HG03342 (cell line): Measurements from ENCODE around the gene PHC2.

Experiments used
- ATAC-seq: cut with Tn5 transposase; IDR thresholded peaks from one replicate; pipeline ENCODE4 v1.9.1; 2021; ENCODE audit warnings: mild to moderate bottlenecking, moderate library complexity; ENCODE audit not compliant: unreplicated experiment

Gene PHC2

DNA sequence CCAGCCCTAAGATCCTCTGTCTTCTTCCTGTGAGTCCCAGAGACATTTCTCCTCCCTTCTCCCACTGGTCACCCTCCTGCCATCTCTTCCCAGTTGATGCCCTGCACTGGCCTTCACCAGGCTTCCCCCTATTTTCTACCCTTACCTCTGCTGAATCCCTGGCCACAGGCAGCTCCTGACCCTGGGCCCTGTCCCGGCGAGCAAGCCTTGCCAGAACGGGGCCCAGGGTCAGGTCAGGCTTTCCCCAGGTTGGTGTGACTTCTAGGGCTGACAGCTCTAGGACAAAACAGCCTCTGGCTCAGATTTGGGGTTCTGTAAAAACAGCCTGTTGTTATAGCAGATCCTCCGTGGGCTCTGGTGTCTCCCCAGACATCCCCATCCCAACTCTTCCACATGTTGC, 57.3 kb downstream of the PHC2 start:
- no peak for ATAC-seq

DNA sequence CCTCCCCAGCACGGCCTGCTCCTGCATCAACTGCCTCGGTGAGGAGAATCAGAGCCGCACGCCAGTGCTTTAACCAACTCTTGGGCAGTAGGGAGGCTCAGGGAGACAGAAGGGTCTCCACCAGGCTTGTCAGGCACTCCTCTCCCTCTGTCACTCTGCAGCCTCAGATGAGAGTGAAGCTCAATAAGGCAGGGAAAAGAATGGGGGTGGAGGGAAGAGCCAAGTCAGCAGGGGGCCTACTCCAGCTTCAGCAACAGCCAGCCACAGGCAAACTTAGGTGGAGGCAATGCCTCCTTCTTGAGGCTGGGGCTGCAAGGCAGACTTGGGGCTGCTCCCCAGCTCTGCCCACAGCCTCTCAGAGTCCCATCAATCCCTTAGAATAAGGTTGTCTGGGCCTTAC, 58.2 kb downstream of the PHC2 start:
- ATAC-seq, result no peak

DNA sequence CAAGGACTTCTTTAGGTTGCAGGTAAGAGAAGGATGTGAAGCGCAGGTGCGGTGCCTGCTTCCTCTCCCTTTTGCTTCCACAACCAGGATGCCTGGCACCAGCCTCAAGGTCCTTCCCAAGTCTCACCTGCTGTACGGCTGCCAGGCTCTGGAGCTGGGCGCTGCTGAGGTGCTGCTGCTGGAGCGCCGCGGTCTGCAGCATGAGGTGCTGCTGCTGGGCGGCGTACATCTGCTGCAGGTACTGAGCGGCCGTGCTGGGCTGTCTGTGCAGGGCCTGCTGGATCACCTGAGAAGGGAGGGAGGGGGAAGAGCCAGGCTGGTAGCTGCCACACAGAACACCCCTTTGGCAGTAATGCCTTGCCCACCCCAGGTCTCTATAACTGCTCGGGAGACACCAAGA, 58.7 kb downstream of the PHC2 start:
- ATAC-seq, result no peak

DNA sequence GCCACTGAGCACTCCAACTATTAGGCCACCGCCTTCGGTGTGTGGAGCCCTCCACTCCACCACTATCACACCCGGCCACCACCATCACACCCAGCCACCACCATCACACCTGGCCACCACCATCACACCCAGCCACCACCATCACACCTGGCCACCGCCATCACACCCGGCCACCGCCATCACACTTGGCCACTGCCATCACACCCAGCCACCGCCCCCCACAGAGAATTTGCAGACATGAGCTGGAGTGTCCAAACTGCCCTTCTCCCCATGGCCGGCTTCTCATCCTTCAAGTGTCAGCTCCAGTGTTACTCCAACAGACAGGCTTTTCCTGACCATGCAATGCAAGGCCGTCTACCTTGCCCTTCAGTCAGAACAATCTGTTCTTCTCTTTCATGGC, 59.6 kb downstream of the PHC2 start:
- ATAC-seq, result no peak

DNA sequence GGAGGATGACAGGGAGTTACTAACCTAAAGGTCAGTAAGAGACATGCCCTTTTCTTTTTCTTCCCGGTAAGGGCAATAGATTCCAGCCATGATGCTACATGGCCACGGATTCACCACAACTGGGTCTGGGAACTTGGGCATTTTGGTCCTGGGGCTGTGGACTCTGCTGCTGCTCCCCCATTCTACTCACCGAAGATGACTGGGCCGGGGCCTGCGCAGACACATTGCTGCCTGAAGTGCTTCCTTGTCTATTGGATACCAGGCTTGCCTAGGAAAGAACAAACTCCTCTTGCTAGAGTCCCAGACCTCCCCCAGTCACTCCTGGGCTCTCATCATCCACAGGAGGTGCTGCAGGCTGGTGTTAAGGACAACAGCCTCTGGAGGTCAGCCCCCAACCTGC, 60.1 kb downstream of the PHC2 start:
- no peak for ATAC-seq

DNA sequence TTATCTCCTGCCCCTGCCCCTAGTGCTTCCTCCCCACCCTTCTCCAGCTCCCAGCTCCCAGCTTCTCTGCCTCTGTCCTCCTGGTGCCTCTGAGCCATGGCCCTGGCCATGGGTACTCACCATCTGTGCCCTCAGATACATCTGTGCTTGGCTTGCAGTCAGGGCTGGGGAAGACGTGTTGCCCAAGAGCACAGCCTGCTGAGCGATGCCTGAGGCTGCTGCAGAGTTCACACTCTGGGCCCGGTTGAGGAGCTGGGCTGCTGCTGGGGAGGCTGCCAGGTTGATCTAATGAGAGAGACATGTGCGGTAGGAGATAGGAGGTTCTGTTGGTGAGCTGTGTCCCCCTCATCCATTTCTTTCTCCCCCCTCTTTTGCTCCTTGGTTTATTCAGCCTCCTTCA, 60.6 kb downstream of the PHC2 start:
- no peak for ATAC-seq

DNA sequence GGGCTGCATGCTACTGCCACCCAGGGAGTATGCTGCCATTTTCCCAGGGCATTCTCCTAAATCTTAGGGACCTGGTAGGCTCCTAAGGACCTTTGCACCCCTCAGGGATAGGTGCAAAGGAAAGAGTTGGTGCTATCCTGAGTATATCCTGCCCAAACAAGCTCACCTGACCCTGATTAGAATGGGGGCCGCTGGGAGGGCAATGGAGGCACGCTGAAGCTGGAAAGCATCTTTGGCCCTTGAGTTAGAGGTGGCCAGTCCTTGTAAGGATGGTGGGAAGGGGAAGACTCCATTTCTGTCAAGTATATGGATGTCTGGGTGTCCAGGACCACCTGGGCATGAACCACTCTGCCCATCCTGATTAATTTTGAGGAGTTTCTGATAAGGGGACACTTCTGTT, 61.1 kb downstream of the PHC2 start:
- no peak for ATAC-seq

DNA sequence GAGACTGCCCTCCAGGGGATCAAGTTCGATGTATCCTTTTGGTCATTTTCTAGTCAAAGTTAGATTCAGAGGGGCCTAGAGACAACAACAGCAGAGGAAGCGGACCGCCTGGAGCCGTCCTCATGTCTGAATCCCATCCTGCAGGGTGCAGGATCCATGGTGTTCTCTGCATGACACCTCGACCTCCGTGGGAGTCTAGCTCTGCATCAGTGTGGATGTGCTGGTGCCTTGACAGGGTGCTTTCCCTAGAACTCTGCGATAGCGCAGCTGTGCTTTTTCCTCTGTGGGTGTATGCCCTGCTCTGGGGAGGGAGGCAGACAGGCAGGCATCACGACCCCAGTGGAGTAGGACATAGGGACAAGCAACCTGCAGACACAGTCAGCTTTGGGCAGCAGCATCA, 61.8 kb downstream of the PHC2 start:
- no peak for ATAC-seq

DNA sequence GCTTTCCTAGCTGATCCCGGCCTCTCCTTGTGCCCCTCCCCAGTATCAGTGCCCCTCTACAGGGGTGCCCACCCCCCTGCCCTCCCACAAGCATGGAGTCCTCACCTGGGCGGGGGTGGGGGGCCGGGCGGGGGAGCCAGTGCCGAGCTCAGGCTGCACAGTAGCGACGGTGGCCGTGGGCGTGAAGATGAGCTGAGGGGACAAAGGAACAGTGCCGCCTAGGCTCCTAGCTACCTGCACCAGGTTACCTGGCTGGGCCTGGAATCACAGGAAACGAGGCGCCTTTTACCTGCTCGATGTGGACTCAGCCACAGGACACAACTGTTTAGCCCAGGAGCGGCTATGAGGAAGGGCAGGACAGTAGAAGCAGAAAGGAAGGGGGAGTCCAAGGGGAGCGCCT, 62.5 kb downstream of the PHC2 start:
- ATAC-seq, result no peak

DNA sequence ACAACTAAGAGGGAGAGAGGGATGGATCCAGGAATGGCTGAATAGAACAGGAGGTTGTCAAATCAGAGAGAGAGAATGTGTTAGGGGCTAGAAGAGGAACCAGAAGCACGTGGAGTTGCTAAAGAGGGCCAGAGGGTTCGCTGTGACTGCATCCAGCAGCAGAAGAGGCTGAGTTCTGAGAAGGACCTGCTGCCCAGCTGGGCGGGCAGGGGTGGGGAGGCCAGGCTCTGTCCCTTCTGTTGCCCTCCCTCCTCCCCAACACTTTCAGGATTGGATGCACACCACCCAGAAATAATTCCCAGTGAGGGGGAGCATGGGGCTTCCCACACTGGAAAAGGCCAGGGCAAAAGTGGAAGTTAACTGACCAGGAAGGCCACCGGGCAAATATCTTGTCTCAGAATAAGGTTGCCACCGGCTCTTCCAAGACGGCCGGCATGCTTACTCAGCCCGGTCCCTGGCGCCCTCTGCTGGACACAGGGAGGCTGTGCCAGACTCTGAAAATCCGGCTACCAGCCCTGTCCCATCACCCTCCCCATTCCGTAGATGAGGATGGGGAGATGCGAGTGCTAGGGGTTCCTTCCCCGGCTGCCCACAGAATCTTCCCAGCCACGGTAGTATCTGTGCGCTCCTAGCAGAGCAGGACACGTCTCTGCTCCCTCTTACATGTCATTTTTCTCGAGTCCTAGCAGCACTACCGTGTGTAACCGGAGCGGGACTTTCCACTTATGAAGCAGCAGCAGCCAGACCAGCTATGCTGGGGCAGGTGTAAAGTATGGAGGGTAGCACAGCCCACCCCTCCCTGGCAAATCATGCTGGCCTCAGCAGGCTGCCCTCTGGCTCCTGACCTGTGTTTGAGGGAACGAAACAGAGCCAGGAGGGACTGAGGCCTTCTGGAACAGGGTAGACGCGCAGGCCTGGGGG, 63.1 kb downstream of the PHC2 start:
- peak; percentile 62 for ATAC-seq

DNA sequence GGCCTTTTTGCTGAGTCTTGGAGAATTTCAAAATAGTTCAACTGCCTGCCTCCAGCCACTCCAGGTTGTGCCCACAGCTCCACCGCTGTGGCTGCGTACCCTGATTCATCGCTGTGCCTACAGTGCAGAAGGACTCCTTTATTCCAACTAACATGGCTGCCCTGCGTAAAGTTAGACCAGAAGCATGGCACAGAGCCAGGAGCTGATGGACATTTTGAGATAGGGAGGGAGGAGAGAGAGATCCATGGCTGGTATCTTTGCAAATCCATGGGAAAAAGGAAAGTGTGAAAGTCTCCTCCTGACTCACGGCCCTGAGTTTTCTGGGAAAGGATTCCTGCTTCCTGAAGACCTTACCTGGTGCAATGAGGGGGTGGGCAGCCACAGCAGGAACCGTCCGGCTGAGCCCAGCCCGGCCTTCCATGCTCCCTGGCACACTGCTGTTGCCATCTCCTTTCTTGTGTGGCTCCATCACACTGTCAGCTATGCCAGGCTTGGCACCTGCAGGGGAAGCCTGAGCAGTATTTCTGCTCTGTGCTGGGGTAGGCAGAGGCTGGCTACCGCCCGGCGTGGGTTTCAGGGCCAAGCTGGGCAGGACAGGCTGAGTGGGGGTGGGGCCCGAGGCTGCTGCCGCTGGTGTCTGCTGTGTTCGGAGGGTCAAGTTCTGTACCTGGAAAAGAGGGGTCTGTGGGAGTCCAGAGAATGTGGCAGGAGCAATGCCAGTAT, 64.0 kb downstream of the PHC2 start:
- ATAC-seq, result no peak

DNA sequence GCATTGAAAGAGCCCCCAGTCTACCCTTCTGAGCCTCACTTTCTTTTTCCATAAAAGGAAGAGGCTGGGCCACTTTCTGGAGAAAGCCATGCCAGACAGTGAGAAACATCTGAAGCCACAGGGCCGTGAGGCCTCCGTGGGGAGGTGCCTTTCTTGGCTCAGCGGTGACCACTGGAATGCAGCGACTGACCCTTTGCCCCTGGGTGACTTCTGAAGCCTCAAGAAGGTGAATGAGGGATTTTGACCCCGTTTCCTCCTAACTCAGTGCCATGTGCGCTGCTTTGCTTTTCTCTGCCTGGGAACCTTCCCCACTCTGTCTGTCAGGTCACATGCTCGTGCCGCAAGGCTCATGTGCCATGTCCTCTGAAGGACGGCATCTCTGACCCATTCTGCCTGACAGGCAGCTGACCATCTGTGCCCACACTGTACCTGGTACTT, 65.3 kb downstream of the PHC2 start:
- no peak for ATAC-seq

DNA sequence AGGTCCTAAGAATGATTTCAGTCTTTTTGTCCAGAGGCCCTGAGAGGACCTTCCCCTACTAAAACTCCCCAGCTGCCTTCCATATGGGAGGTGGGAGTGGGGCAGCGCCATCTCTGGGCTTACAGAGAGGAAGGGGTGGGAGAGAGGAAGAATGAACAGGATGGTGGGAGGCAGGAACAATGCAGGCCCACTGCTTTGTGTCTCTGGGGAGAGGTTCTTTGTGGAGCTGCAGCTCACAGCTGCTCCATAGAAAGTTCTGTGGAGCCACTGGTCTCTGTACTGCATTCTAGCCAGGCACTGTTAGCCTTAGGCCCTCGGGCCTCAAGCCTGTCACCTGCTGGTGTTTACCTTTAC, 66.4 kb downstream of the PHC2 start:
- no peak for ATAC-seq

DNA sequence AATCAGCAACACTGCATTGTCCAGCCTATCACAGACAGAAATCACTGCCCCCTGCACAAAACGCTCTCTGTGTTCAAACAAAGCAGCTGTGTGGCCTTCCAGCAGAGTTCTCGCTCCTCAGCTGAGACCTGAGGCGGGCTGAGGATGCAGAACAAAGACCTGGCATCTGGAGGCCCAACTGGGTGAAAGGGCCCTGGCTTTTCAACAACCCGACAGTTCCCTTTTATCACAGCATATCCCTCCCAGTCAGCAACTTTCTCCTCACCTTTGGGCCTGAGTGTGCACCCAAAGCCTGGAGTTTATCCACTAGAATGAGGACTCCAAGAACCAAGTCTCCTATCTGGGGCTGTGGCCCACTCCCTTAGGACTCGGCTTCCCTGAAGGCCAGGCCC, 67.4 kb downstream of the PHC2 start:
- no peak for ATAC-seq

DNA sequence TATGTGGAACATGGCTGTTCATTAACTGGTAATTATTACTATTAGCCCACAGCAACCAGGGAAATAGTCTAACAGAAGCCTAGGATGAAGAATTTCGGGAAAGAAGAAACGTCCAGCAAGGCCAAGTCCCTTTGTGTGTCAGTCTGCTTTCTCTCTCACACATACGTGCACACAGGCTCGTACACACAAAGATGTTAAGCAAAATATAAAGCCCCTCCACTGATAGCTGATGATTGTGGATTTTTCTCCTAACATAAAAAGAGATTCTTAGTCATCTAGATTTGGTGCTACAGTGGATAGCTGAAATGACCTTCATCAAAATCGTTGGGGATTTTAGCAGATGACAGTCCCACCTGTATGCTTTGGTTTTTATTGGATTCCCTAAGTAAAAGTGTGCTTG, 67.9 kb downstream of the PHC2 start:
- ATAC-seq, result no peak

DNA sequence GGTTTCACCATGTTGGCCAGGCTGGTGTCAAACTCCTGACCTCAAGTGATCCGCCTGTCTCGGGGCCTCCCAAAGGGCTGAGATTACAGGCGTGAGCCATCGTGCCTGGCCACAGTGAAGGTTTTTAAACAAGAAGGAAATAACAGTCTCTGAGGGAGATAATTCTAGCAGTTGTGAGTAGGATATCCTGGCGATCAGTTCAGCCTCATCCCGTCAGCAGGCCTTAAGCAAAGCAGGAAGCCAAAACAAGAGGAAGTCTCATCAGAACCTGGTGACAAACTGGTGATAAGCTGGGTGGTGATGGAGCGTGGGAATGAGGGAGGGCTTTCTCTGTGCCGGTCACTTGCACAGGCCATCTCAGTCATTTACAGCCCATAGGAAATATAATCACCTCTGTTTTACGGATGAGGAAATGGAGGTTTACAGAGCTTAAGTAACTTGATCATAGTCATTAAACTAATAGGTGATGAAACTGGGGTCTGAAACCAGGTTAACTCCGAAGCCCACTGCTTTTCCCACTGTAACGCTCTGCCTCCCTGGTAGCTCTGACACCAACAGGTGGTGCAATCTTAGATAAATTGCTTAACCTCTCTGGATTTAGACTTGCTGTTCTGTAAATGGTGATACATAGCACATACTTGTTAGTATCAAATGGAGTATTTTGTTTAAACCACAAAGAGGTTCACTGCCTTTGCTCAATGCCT, 69.2 kb downstream of the PHC2 start:
- no peak for ATAC-seq

DNA sequence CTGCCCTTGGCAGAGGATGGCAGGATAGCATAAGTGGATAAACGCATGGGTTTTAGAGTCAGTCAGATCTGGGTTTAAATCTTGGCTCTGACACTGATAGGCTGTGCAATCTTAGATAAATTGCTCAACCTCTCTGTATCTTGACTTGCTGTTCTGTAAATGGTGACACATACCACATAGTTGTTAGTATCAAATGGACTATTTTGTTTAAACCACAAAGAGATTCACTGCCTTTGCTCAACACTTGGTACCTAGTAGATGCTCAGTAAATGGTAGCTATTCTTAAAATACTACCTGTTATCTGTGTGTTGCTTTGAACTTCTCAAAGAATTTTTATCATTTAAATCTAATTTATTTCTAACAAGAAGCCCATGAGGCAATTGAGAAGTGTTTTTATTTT, 70.5 kb downstream of the PHC2 start:
- no peak for ATAC-seq

DNA sequence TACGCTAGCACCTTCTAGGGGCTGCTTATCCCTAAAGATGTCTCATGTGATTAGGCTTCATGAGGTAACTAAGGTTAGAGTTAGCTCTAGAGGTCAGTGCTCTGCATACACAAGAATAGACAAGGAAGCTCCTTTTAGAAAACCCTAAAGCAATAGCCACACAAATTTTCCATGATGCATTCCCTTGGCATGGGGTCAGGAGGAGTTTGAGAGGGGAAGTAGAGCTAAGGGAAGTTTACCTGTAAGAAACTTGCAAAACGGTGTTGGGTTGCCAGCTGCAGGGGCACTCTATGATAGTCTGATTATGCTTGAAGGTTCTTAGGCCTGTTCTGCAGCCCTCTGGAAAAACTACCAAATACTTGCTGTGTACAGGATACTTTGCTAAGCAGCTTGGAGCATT, 71.0 kb downstream of the PHC2 start:
- no peak for ATAC-seq

DNA sequence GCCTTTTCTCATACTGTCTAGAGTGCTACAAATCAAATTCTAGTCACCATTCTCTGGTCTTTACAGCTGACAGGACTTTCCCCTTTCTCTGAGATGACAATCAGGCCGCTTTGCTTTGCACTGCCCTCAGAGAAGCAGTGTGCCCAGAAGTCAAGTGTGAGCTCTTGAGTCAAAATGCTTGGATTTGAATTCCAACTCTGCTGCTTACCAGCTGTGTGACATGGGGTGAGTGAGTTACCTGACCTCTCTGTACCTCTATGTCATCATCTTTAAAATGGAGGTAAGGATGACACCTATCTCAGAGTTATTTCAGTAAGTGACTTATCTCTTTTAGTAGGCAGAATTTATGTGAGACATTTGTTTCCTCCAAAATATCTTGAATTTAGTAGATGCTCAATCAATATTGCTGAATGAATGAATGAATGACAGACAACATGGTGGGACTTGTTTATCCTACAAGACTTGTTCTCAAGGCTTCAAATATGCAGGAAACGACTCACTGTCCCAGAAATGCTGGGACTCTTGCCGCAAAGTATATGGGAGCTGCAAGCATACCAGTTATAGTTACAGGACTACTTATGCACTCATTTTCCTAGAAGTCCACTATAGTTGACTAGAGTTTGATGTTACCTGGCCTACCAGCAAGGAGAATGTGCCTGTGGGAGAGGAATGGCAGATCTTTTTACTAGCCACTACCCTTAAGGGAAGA, 71.9 kb downstream of the PHC2 start:
- ATAC-seq, result no peak

DNA sequence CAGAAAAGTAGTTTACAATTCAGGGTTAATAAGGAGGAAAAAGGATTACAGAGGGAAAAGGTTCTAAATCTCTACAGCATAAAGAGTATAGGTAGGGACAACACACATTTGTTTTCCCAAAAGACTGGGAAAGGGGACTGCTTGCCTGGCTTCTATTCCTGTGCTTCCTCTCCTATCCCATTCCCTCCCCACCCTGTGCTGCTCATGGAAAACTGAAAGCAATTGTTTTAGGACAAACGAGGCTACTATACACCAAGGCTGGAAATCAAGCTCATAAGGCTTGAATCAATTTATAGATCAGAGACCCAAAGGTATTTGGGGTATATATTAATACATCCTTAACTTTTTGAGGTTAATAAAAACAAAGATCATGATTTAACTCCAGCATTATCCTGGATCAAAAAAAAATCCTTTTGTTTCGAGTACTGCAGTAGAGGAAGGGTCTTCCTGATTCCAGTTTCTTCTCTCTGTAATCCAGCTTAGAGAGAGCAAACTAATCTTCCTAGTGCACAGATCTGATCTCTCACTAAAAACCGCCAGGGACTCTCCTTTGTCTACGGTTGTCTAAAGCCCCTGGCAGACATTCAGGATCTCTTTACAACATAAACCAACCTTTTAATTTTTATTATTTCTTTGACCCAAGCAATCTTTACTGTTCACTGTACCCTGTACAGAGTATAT, 72.6 kb downstream of the PHC2 start:
- ATAC-seq, result no peak

DNA sequence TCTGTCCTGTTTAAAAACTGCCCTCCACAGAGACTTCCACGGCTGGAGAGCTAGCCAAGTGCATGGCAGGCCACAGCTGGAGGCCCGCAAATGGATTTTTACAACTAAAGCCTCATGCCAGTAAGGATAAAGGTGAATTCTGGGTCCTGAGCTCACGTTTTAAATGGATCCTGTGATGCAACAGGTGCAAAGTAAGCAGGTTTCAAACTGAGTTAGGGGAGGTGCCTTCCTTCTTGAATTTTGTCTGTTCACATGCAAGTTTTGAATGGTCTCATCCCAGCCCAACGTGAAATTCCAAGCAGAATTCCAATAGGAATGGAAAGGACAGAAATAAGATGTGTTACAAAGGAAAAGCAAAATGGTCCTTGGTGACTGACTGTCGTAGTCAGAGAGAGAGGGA, 73.8 kb downstream of the PHC2 start:
- ATAC-seq, result no peak
